H9 (cell line): Measurements from ENCODE around the gene RARG. TPM values are rescaled to one million over a fixed set of nuclear protein-coding genes. Genes with fewer than 3 reads are reported as not detected.

ENCODE experiments used
- DNase-seq: peaks from one replicate; pipeline ENCODE4 v3.0.0-alpha.2; 2017
- H2AFZ ChIP-seq: one replicate; pipeline ENCODE4 v1.6.1; 2013; ENCODE audit warnings: mild to moderate bottlenecking, low read length, control low read depth, moderate library complexity
- H2AK5ac ChIP-seq: 2 replicates; pipeline ENCODE4 v1.6.1; 2013; ENCODE audit warnings: low read length, control low read depth, mixed read lengths; ENCODE audit not compliant: insufficient read length
- H2BK120ac ChIP-seq: one replicate; pipeline ENCODE4 v1.6.1; 2013; ENCODE audit warnings: low read depth, mild to moderate bottlenecking, low read length, control low read depth, inconsistent platforms; ENCODE audit not compliant: poor library complexity, severe bottlenecking
- H2BK12ac ChIP-seq: 2 replicates; pipeline ENCODE4 v1.6.1; 2013; ENCODE audit warnings: low read length, control low read depth, mixed read lengths, low read depth; ENCODE audit not compliant: insufficient read length
- H2BK15ac ChIP-seq: 2 replicates; pipeline ENCODE4 v1.6.1; 2013; ENCODE audit warnings: low read depth, low read length, control low read depth
- H2BK20ac ChIP-seq: one replicate; pipeline ENCODE4 v1.6.1; 2013; ENCODE audit warnings: low read depth, mild to moderate bottlenecking, low read length, control low read depth, inconsistent platforms; ENCODE audit not compliant: poor library complexity, severe bottlenecking
- H2BK5ac ChIP-seq: 2 replicates; pipeline ENCODE4 v1.6.1; 2013; ENCODE audit warnings: low read length, control low read depth, mixed read lengths; ENCODE audit not compliant: insufficient read length
- H3K14ac ChIP-seq: 2 replicates; pipeline ENCODE4 v1.6.1; 2013; ENCODE audit warnings: low read length, control low read depth; ENCODE audit not compliant: insufficient read depth
- H3K18ac ChIP-seq: 2 replicates; pipeline ENCODE4 v1.6.1; 2013; ENCODE audit warnings: low read depth, mild to moderate bottlenecking, mixed read lengths, low read length, control low read depth; ENCODE audit not compliant: insufficient read length
- H3K23ac ChIP-seq: 2 replicates; pipeline ENCODE4 v1.6.1; 2013; ENCODE audit warnings: low read length, control low read depth, mixed read lengths, low read depth; ENCODE audit not compliant: insufficient read length
- H3K23me2 ChIP-seq: 2 replicates; pipeline ENCODE4 v1.6.1; 2013; ENCODE audit warnings: low read depth, mild to moderate bottlenecking, mixed read lengths, low read length, control low read depth; ENCODE audit not compliant: insufficient read length, poor library complexity, severe bottlenecking
- H3K27ac ChIP-seq: 2 replicates; pipeline ENCODE4 v1.5.1; 2013; ENCODE audit warnings: low read length, control low read depth, mixed read lengths, low read depth; ENCODE audit not compliant: insufficient read length
- H3K27me3 ChIP-seq: 2 replicates; pipeline ENCODE4 v1.6.1; 2013; ENCODE audit warnings: low read length, control low read depth, inconsistent platforms; ENCODE audit not compliant: insufficient read depth
- H3K4ac ChIP-seq: 2 replicates; pipeline ENCODE4 v1.6.1; 2013; ENCODE audit warnings: low read depth, mild to moderate bottlenecking, control low read depth, inconsistent platforms, low read length, moderate library complexity
- H3K4me1 ChIP-seq: 2 replicates; pipeline ENCODE4 v1.6.1; 2013; ENCODE audit warnings: low read length, control low read depth, inconsistent platforms; ENCODE audit not compliant: insufficient read depth
- H3K4me2 ChIP-seq: 2 replicates; pipeline ENCODE4 v1.6.1; 2013; ENCODE audit warnings: low read length, control low read depth, mixed read lengths; ENCODE audit not compliant: insufficient read length, insufficient read depth
- H3K56ac ChIP-seq: 2 replicates; pipeline ENCODE4 v1.6.1; 2013; ENCODE audit warnings: low read depth, mild to moderate bottlenecking, mixed read lengths, low read length, control low read depth; ENCODE audit not compliant: insufficient read length
- H3K79me1 ChIP-seq: 2 replicates; pipeline ENCODE4 v1.6.1; 2013; ENCODE audit warnings: low read depth, mild to moderate bottlenecking, moderate library complexity, low read length, control low read depth, inconsistent platforms; ENCODE audit not compliant: insufficient read depth, poor library complexity, severe bottlenecking
- H3K79me2 ChIP-seq: 2 replicates; pipeline ENCODE4 v1.6.1; 2013; ENCODE audit warnings: low read length, control low read depth, inconsistent platforms; ENCODE audit not compliant: insufficient read depth
- H3K9ac ChIP-seq: 2 replicates; pipeline ENCODE4 v1.6.1; 2013; ENCODE audit warnings: low read length, control low read depth, mixed read lengths; ENCODE audit not compliant: insufficient read length; ENCODE audit errors: extremely low read depth
- H3K9me3 ChIP-seq: one replicate; pipeline ENCODE4 v1.6.1; 2013; ENCODE audit warnings: low read depth, low read length, inconsistent platforms; ENCODE audit not compliant: control insufficient read depth
- H3T11ph ChIP-seq: one replicate; pipeline ENCODE4 v1.6.1; 2013; ENCODE audit warnings: mild to moderate bottlenecking, low read length, control low read depth, inconsistent platforms
- H4K20me1 ChIP-seq: one replicate; pipeline ENCODE4 v1.6.1; 2013; ENCODE audit not compliant: control insufficient read depth, insufficient read length, insufficient read depth
- H4K5ac ChIP-seq: 2 replicates; pipeline ENCODE4 v1.6.1; 2013; ENCODE audit warnings: low read depth, mild to moderate bottlenecking, mixed read lengths, low read length, control low read depth; ENCODE audit not compliant: insufficient read length
- H4K8ac ChIP-seq: replicated peaks from 2 replicates; pipeline ENCODE4 v1.6.1; 2013; ENCODE audit warnings: low read length, control low read depth, mixed read lengths, low read depth; ENCODE audit not compliant: insufficient read length
- H4K91ac ChIP-seq: 2 replicates; pipeline ENCODE4 v1.6.1; 2013; ENCODE audit warnings: low read depth, mild to moderate bottlenecking, moderate library complexity, mixed read lengths, low read length, control low read depth; ENCODE audit not compliant: insufficient read length
- H3K27ac Mint-ChIP-seq, 3 experiments: 2 replicates in 2 of 3; 3 replicates in 1 of 3; pipeline ENCODE4 v1.8.0; 2020 to 2021; ENCODE audit warnings: mixed read lengths in 3 of 3, mild to moderate bottlenecking in 1 of 3, moderate library complexity in 1 of 3
- H3K27me3 Mint-ChIP-seq: 2 replicates; pipeline ENCODE4 v1.8.0; 2021; ENCODE audit warnings: low read depth, mild to moderate bottlenecking, moderate library complexity, mixed read lengths
- H3K36me3 Mint-ChIP-seq, 3 experiments: 2 replicates in 2 of 3; 3 replicates in 1 of 3; pipeline ENCODE4 v1.8.0; 2020 to 2021; ENCODE audit warnings: low read depth in 3 of 3, mixed read lengths in 3 of 3; ENCODE audit not compliant: insufficient read depth in 1 of 3
- H3K4me1 Mint-ChIP-seq, 2 experiments: 2 replicates each; pipeline ENCODE4 v1.8.0; 2020; ENCODE audit warnings: mixed read lengths in 2 of 2
- H3K4me3 Mint-ChIP-seq, 2 experiments: 2 replicates in 1 of 2; 3 replicates in 1 of 2; pipeline ENCODE4 v1.8.0; 2020 to 2021; ENCODE audit warnings: mild to moderate bottlenecking in 2 of 2, mixed read lengths in 2 of 2, moderate library complexity in 1 of 2
- H3K9me3 Mint-ChIP-seq, 2 experiments: 2 replicates in 1 of 2; 3 replicates in 1 of 2; pipeline ENCODE4 v1.8.0; 2020; ENCODE audit warnings: mild to moderate bottlenecking in 2 of 2, mixed read lengths in 2 of 2, moderate library complexity in 1 of 2
- WGBS: extraction: QIAGEN DNeasy Blood & Tissue Kit; methylation state at CpG from one replicate; pipeline ENCODE4 v1.1.7; 2013; ENCODE audit warnings: missing lambda C conversion rate, low lambda C conversion rate, mixed read lengths; ENCODE audit not compliant: insufficient read length; ENCODE audit errors: extremely low coverage; 5-methylcytosine and 5-hydroxymethylcytosine counted together
- total RNA-seq: library from RNA; stranded (reverse); gene quantifications from 2 replicates; pipeline ENCODE4 v1.2.1, GENCODE V29; 2021
- TF ChIP-seq, protein P1 (sequence below): fragments of 200-600 bp; sonication (generic); conservative IDR thresholded peaks from 3 replicates; pipeline ENCODE4 v1.8.0; 2021; ENCODE audit warnings: antibody characterized with exemption, mild to moderate bottlenecking

Gene RARG
- total RNA-seq, 1 experiment from 2014 or later = 43.7 TPM

DNA sequence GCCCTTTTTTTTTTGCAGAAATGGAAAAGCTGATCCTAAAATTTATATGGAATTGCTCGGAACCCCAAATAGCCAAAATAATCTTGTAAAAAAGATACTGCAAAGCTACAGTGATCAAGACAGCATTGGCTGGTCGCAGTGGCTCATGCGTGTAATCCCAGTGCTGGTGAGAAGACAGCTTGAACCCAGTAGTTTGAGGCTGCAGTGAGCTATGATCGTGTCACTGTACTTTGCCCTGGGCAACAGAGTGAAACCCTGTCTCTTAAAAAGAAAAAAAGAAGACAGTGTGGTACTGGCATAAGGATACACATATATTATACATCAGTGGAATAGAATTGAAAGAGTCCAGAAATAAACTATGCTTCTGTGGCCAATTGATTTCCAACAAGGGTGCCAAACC, 30.4 kb downstream of the RARG start:
- H3K9me3 Mint-ChIP-seq = 0 out of 5 replicates have a peak, but pooled peaks cover 0 to 2% of the 10 kb centered on the region in 2 experiments
- H2AFZ ChIP-seq = no peak overlapping the region
- H2BK15ac ChIP-seq = no peak overlapping the region
- H3K4me1 Mint-ChIP-seq = peaks cover 0 to 3% of the 10 kb centered on the region in 2 experiments; a peak in 1 of 4 replicates
- no peak overlapping the region for H3K4me2 ChIP-seq
- peaks cover 6% of the 10 kb centered on the region; the same call in 1 of the 2 replicates for H3K27me3 ChIP-seq
- H2BK20ac ChIP-seq = no peak overlapping the region
- no peak overlapping the region for H2AK5ac ChIP-seq
- no peak overlapping the region for H2BK120ac ChIP-seq
- peaks cover 68% of the 10 kb centered on the region for H3K27me3 Mint-ChIP-seq
- no peak overlapping the region for H4K5ac ChIP-seq
- no peaks in the 10 kb centered on the region for H4K20me1 ChIP-seq
- H3K14ac ChIP-seq = no peak overlapping the region
- no peak overlapping the region for H4K8ac ChIP-seq
- no peak for DNase-seq
- TF ChIP-seq, protein P1, sequence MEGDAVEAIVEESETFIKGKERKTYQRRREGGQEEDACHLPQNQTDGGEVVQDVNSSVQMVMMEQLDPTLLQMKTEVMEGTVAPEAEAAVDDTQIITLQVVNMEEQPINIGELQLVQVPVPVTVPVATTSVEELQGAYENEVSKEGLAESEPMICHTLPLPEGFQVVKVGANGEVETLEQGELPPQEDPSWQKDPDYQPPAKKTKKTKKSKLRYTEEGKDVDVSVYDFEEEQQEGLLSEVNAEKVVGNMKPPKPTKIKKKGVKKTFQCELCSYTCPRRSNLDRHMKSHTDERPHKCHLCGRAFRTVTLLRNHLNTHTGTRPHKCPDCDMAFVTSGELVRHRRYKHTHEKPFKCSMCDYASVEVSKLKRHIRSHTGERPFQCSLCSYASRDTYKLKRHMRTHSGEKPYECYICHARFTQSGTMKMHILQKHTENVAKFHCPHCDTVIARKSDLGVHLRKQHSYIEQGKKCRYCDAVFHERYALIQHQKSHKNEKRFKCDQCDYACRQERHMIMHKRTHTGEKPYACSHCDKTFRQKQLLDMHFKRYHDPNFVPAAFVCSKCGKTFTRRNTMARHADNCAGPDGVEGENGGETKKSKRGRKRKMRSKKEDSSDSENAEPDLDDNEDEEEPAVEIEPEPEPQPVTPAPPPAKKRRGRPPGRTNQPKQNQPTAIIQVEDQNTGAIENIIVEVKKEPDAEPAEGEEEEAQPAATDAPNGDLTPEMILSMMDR = no peak
- H3K18ac ChIP-seq = no peak overlapping the region
- no peak overlapping the region for H3K9ac ChIP-seq
- no peak overlapping the region for H3K4me3 Mint-ChIP-seq
- H3K56ac ChIP-seq = no peak overlapping the region
- H3K27ac Mint-ChIP-seq = no peak overlapping the region
- H2BK12ac ChIP-seq = no peak overlapping the region
- no peaks in the 10 kb centered on the region for H3K79me1 ChIP-seq
- WGBS = no CpG with 5 or more reads among the region's 4 CpGs
- no peaks in the 10 kb centered on the region for H3K9me3 ChIP-seq
- H3K23ac ChIP-seq = no peak overlapping the region
- no peaks in the 10 kb centered on the region for H3K4me1 ChIP-seq
- no peak overlapping the region for H3K27ac ChIP-seq
- no peak overlapping the region for H3K4ac ChIP-seq
- H4K91ac ChIP-seq = no peak overlapping the region
- no peaks in the 10 kb centered on the region for H3K23me2 ChIP-seq
- no peak overlapping the region for H2BK5ac ChIP-seq
- H3T11ph ChIP-seq = no peak overlapping the region
- H3K79me2 ChIP-seq = no peaks in the 10 kb centered on the region
- no peaks in the 10 kb centered on the region for H3K36me3 Mint-ChIP-seq
